ENCODE results near the gene MEDAG. TPM values are rescaled to one million over a fixed set of nuclear protein-coding genes. Genes with fewer than 3 reads are reported as not detected.

MEDAG gene
- total RNA-seq, 6 experiments from 2014 or later = 0.24 to 0.44 (median 0.30) TPM; not detected in 3

Other genes with a start within 250 kb of the MEDAG start
- gene ALOX5AP, start 170.7 kb upstream of the MEDAG start, total RNA-seq = 1 to 10 TPM in 5 of 6 experiments, under 1 TPM in 1; 0.53 to 6.7 (median 3.7) TPM
- gene TEX26, start 26.4 kb downstream of the MEDAG start, total RNA-seq = under 1 TPM in 1 of 6 experiments, not detected in 5; 0.37 TPM

Measured in right lobe of liver (tissue), 5 donors.